Small intestine (tissue), 7 donors: ENCODE results near the gene PPP1R26. TPM values are rescaled to one million over a fixed set of nuclear protein-coding genes. Genes with fewer than 3 reads are reported as not detected.

Experiments
- DNase-seq, 2 donors: peaks; one replicate each; pipeline versions ENCODE4 v3.0.0 to v3.0.0-alpha.2; 2013
- FAIRE-seq: peaks from 2 replicates; lab custom pipeline; 2012; peaks lifted over from hg19 to GRCh38; lab: Jason Lieb, UNC
- H3K27ac ChIP-seq, 3 donors: one replicate each; pipeline ENCODE4 v1.5.1; 2013; ENCODE audit warnings: low read length in 2 of 3, mild to moderate bottlenecking in 2 of 3, control low read depth in 1 of 3, inconsistent platforms in 1 of 3, low read depth in 1 of 3, moderate library complexity in 1 of 3
- H3K27me3 ChIP-seq, 3 donors: one replicate each; pipeline ENCODE4 v1.6.1; 2013; ENCODE audit warnings: low read length in 3 of 3, inconsistent platforms in 1 of 3; ENCODE audit not compliant: control insufficient read depth in 3 of 3, insufficient read depth in 3 of 3
- H3K36me3 ChIP-seq, 3 donors: one replicate each; pipeline ENCODE4 v1.6.1; 2013; ENCODE audit warnings: low read length in 3 of 3, inconsistent platforms in 1 of 3, low read depth in 1 of 3, mild to moderate bottlenecking in 1 of 3, moderate library complexity in 1 of 3; ENCODE audit not compliant: control insufficient read depth in 3 of 3, insufficient read depth in 2 of 3
- H3K4me1 ChIP-seq, 3 donors: one replicate each; pipeline ENCODE4 v1.6.1; 2013; ENCODE audit warnings: low read length in 2 of 3, inconsistent platforms in 1 of 3, low read depth in 1 of 3, mild to moderate bottlenecking in 1 of 3, moderate library complexity in 1 of 3; ENCODE audit not compliant: control insufficient read depth in 3 of 3, insufficient read depth in 2 of 3
- H3K4me3 ChIP-seq, 3 donors: one replicate each; pipeline ENCODE4 v1.5.1; 2013; ENCODE audit warnings: low read length in 3 of 3, control low read depth in 1 of 3, inconsistent platforms in 1 of 3, low read depth in 1 of 3, mild to moderate bottlenecking in 1 of 3, moderate library complexity in 1 of 3
- H3K9me3 ChIP-seq, 2 donors: one replicate each; pipeline ENCODE4 v1.6.1; 2013; ENCODE audit warnings: low read depth in 1 of 2, low read length in 1 of 2; ENCODE audit not compliant: control insufficient read depth in 2 of 2, insufficient read depth in 1 of 2
- WGBS, 3 donors: extraction: QIAGEN DNeasy Blood & Tissue Kit; methylation state at CpG; one replicate each; pipeline ENCODE4 v1.1.7; 2013; 5-methylcytosine and 5-hydroxymethylcytosine counted together
- polyA plus RNA-seq, 4 donors: library from polyadenylated mRNA; stranded (reverse) in 3 of 4; unstranded in 1 of 4; fragments of 200-250 nt in 3 of 4; fragments of 120-200 nt in 1 of 4; gene quantifications; one replicate each; pipeline versions ENCODE4 v1.2.1 to v1.2.3, GENCODE V29; 2013
- donor health status: healthy with polysubstance abuse.
- donor health status: control.
- donor health status: control.
- donor health status: Bipolar disorder and iron deficiency.
- donor health status: healthy.

Gene PPP1R26
- polyA plus RNA-seq, 4 donors, result 6.5 to 16.6 (median 10.0) TPM

DNA sequence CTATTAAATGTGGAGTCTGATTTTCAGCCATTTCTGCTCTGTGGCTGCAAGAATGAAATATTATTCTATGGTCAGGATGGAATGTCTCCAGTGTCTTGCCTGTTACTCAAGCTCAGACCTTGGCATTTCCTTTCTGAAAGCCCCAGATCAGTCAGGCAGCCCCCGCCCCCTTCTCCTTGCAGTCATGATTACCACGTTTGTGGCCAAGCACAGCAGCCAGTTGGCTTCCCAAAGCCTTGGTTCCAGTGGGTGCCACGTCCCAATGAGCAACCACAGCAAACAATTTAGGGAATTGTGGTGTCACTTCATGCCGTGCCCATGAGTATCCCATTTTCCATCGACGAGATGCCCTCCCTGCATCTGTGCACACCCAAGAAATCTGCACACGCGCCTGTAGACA is 56.6 kb downstream of the PPP1R26 start:
- H3K27ac ChIP-seq, result no peak overlapping the region
- H3K9me3 ChIP-seq, result no peaks in the 10 kb centered on the region
- no peak for DNase-seq
- H3K4me3 ChIP-seq, result no peak overlapping the region
- FAIRE-seq, result no peak
- no peaks in the 10 kb centered on the region for H3K36me3 ChIP-seq
- peaks cover 0 to 4% (median 2%) of the 10 kb centered on the region in 3 donors for H3K27me3 ChIP-seq
- no peaks in the 10 kb centered on the region for H3K4me1 ChIP-seq
- WGBS, 3 donors, result 63 to 81% (median 79%) methylated on average over 8 of the region's 8 CpGs

Other genes starting within 250 kb of the PPP1R26 start
- gene MRPS2, start 20.9 kb downstream of the PPP1R26 start, polyA plus RNA-seq, result 10 to 100 TPM; 32.4 to 65.9 (median 41.6) TPM
- gene LCN1, start 41.7 kb downstream of the PPP1R26 start, polyA plus RNA-seq, result not detected
- gene OBP2A, start 66.3 kb downstream of the PPP1R26 start, polyA plus RNA-seq, result under 1 TPM in 1 of 4 donors, not detected in 3; 0.09 TPM
- gene PAEP, start 82.0 kb downstream of the PPP1R26 start, polyA plus RNA-seq, result not detected
- not detected for gene GLT6D1, start 159.8 kb downstream of the PPP1R26 start, polyA plus RNA-seq
- gene LCN9, start 183.5 kb downstream of the PPP1R26 start, polyA plus RNA-seq, result not detected
- not detected for gene SOHLH1, start 219.7 kb downstream of the PPP1R26 start, polyA plus RNA-seq
- gene KCNT1, start 222.4 kb downstream of the PPP1R26 start, polyA plus RNA-seq, result under 1 TPM in 2 of 4 donors, not detected in 2; 0.22 to 0.25 TPM